ENCODE data around the gene CWF19L2. TPM values are rescaled to one million over a fixed set of nuclear protein-coding genes. Genes with fewer than 3 reads are reported as not detected.

The CWF19L2 gene
- total and polyA plus RNA-seq, 2 of the 8 experiments (the other 6 are each of a cell fraction or from before 2014, with no cell fraction given): 2.2 to 16.6 TPM

DNA sequence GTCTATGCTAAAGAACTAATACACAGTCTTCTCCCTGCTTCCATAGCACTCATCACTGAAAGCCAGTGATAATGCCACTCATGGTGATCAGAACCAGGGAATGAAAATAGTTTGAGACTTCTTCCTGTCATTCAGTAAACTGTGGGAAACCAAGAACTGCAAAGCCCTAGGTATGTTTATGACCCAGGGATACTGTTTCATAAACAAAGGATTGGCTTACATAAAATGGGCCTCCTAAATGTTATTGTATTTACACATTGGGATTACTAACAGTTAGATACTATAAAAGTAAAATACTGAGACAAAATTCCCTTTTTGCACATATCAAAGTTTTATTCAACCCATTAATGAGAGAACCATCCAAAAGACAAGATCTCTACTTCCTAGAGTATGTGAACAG is 21.3 kb upstream of the CWF19L2 start:
- H2AFZ ChIP-seq (ENCODE audit: low read length): no peak overlapping the region
- no peak for DNase-seq (ENCODE audit: low read depth in 1 of 2, low spot score in 2 of 2)
- no peak overlapping the region for H2BK20ac ChIP-seq (ENCODE audit: low read length)
- H3K18ac ChIP-seq (ENCODE audit: extremely low read depth, low read length): no peak overlapping the region
- no peak overlapping the region for H3K27ac ChIP-seq (ENCODE audit: low read depth, low read length)
- no peak overlapping the region for H3K4ac ChIP-seq (replicated peaks; ENCODE audit: insufficient read length, low read depth, low read length)
- CTCF ChIA-PET (ENCODE audit: partially characterized antibody): no interaction called here
- H3K4me2 ChIP-seq (ENCODE audit: insufficient read depth in 1 of 2, low read depth in 2 of 2, low read length in 2 of 2): no peak overlapping the region
- H3K36me3 ChIP-seq (ENCODE audit: control insufficient read depth in 2 of 4, insufficient read depth in 4 of 4, low read length in 3 of 4): no peaks in the 10 kb centered on the region
- no peak overlapping the region for H4K91ac ChIP-seq (replicated peaks; ENCODE audit: insufficient read length, low read length)
- H3K56ac ChIP-seq (replicated peaks; ENCODE audit: insufficient read length, low read depth, low read length): no peak overlapping the region
- no peak overlapping the region for H2AK5ac ChIP-seq (ENCODE audit: low read depth, low read length)
- H2BK15ac ChIP-seq (ENCODE audit: low read length): no peak overlapping the region
- no peaks in the 10 kb centered on the region for H3K79me2 ChIP-seq (ENCODE audit: control insufficient read depth in 1 of 2, insufficient read depth in 2 of 2, low read length in 2 of 2)
- H3K27me3 ChIP-seq (replicated peaks in 1 of 4; ENCODE audit: control insufficient read depth in 3 of 4, extremely low read depth in 1 of 4, insufficient read depth in 3 of 4, low read length in 3 of 4): no peaks in the 10 kb centered on the region
- no peaks in the 10 kb centered on the region for H3K79me1 ChIP-seq (ENCODE audit: low read depth, low read length)
- H4K8ac ChIP-seq (ENCODE audit: extremely low read depth, insufficient read depth, low read length): no peak overlapping the region
- no peak overlapping the region for H3K9ac ChIP-seq (replicated peaks in 1 of 4; ENCODE audit: extremely low read depth in 1 of 4, low read depth in 3 of 4, low read length in 3 of 4)
- no peaks in the 10 kb centered on the region for H3K4me1 ChIP-seq (replicated peaks in 1 of 4; ENCODE audit: control insufficient read depth in 3 of 4, insufficient read depth in 4 of 4, low read length in 3 of 4)
- no peak overlapping the region for H4K5ac ChIP-seq (ENCODE audit: insufficient read length, low read depth, low read length)
- no peaks in the 10 kb centered on the region for H3K9me3 ChIP-seq (ENCODE audit: insufficient read depth in 2 of 2, low read depth in 1 of 2, low read length in 1 of 2)
- no peaks in the 10 kb centered on the region for H3K23me2 ChIP-seq (ENCODE audit: low read depth, low read length)
- H2BK120ac ChIP-seq (replicated peaks; ENCODE audit: low read depth, low read length): no peak overlapping the region
- no peak overlapping the region for H2BK5ac ChIP-seq (ENCODE audit: low read depth, low read length)
- no peak overlapping the region for H3K14ac ChIP-seq (ENCODE audit: insufficient read length)
- no peak overlapping the region for H2BK12ac ChIP-seq (ENCODE audit: low read depth, low read length)
- POLR2A ChIA-PET (ENCODE audit: partially characterized antibody): no interaction called here
- no peak for FAIRE-seq
- H3K4me3 ChIP-seq (ENCODE audit: extremely low read depth in 1 of 4, insufficient read depth in 2 of 4, low read depth in 3 of 4, low read length in 4 of 4): no peak overlapping the region
- no peak overlapping the region for H3K23ac ChIP-seq (ENCODE audit: insufficient read length)
- H4K20me1 ChIP-seq (replicated peaks in 1 of 2; ENCODE audit: control insufficient read depth in 1 of 2, insufficient read depth in 2 of 2, low read length in 2 of 2): no peaks in the 10 kb centered on the region
- TF ChIP-seq SP4 (IDR thresholded peaks at IDR 0.05; ENCODE audit: low read length) (no peak), NANOG (IDR thresholded peaks at IDR 0.05; ENCODE audit: insufficient read depth, low read depth, low read length, poor library complexity, severe bottlenecking) (no peak), CHD1 (IDR thresholded peaks at IDR 0.05; ENCODE audit: low read depth, low read length) (no peak), TEAD4 (IDR thresholded peaks at IDR 0.05; ENCODE audit: low read depth, low read length) (no peak), NRF1 (IDR thresholded peaks at IDR 0.05; ENCODE audit: low read depth, low read length) (no peak), SP2 (IDR thresholded peaks at IDR 0.05; ENCODE audit: low read length) (no peak), SAP30 (IDR thresholded peaks at IDR 0.05; ENCODE audit: insufficient read depth, insufficient replicate concordance, low read length) (no peak), TAF1 (IDR thresholded peaks at IDR 0.05; ENCODE audit: low read depth, low read length) (no peak), GABPA (IDR thresholded peaks at IDR 0.05; ENCODE audit: borderline replicate concordance, insufficient read depth, low read length) (no peak), KDM4A (IDR thresholded peaks at IDR 0.05; ENCODE audit: low read depth, low read length, severe bottlenecking) (no peak), ATF2 (IDR thresholded peaks at IDR 0.05; ENCODE audit: low read length) (no peak), SIX5 (IDR thresholded peaks at IDR 0.05; ENCODE audit: low read depth, low read length) (no peak), CTBP2 (IDR thresholded peaks at IDR 0.05; ENCODE audit: borderline replicate concordance, insufficient read depth, insufficient read length, low read length) (no peak)
- TF ChIP-seq, protein P1, sequence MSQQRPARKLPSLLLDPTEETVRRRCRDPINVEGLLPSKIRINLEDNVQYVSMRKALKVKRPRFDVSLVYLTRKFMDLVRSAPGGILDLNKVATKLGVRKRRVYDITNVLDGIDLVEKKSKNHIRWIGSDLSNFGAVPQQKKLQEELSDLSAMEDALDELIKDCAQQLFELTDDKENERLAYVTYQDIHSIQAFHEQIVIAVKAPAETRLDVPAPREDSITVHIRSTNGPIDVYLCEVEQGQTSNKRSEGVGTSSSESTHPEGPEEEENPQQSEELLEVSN (IDR thresholded peaks at IDR 0.05): no peak
